Neural cell (in vitro differentiated cells): Measurements from ENCODE around the gene LTB4R2.

Source experiments
- CTCF ChIP-seq: fragments of 450-650 bp; IDR thresholded peaks from 2 replicates; pipeline ENCODE4 v1.5.1; 2014; ENCODE audit warnings: antibody characterized with exemption, mild to moderate bottlenecking, moderate library complexity; ENCODE audit not compliant: poor library complexity, severe bottlenecking
- EP300 ChIP-seq: fragments of 450-650 bp; conservative IDR thresholded peaks from 2 replicates; pipeline ENCODE4 v1.6.1; 2014; ENCODE audit warnings: antibody characterized with exemption, mild to moderate bottlenecking, moderate library complexity; ENCODE audit not compliant: poor library complexity, severe bottlenecking
- EZH2 ChIP-seq: fragments of 200-600, 300-800 bp; shearing (Covaris generic), sonication (generic); IDR thresholded peaks from 2 replicates; pipeline ENCODE4 v1.6.1; 2014; ENCODE audit warnings: antibody characterized with exemption, low read length, borderline replicate concordance, mild to moderate bottlenecking; ENCODE audit not compliant: insufficient read depth, poor library complexity, severe bottlenecking
- MXI1 ChIP-seq: fragments of 450-650 bp; conservative IDR thresholded peaks from 2 replicates; pipeline ENCODE4 v1.6.1; 2014; ENCODE audit warnings: antibody characterized with exemption, mild to moderate bottlenecking; ENCODE audit not compliant: poor library complexity, severe bottlenecking
- POLR2AphosphoS5 ChIP-seq: IDR thresholded peaks from 2 replicates; pipeline ENCODE4 v1.6.1; 2012
- RAD21 ChIP-seq: fragments of 450-650 bp; conservative IDR thresholded peaks from 2 replicates; pipeline ENCODE4 v1.6.1; 2014; ENCODE audit warnings: antibody characterized with exemption, mild to moderate bottlenecking, moderate library complexity
- REST ChIP-seq: IDR thresholded peaks from 2 replicates; pipeline ENCODE4 v1.6.1; 2012; ENCODE audit warnings: borderline replicate concordance
- SMC3 ChIP-seq: fragments of 450-650 bp; conservative IDR thresholded peaks from 2 replicates; pipeline ENCODE4 v1.6.1; 2014; ENCODE audit warnings: antibody characterized with exemption, mild to moderate bottlenecking, moderate library complexity; ENCODE audit not compliant: poor library complexity
- TAF1 ChIP-seq: IDR thresholded peaks from 2 replicates; pipeline ENCODE4 v1.6.1; 2012; ENCODE audit warnings: low read depth

- TF ChIP-seq CTCF: peak; percentile 33
- no peak for TF ChIP-seq POLR2AphosphoS5
- TF ChIP-seq SMC3: no peak
- no peak for TF ChIP-seq REST
- no peak for TF ChIP-seq EZH2
- no peak for TF ChIP-seq EP300
- TF ChIP-seq RAD21: no peak
- TF ChIP-seq TAF1: no peak
- no peak for TF ChIP-seq MXI1
Observed at GRCh38 chr14:24273422-24273998, 36.4 kb upstream of the LTB4R2 start.
